ENCODE data around the gene BTN1A1.

Gene BTN1A1

GRCh38 chr6:26475823-26476729 lies 24.0 kb upstream of the BTN1A1 start:
- no peak for DNase-seq (ENCODE audit: low read depth)

GRCh38 chr6:26476896-26477295 lies 23.2 kb upstream of the BTN1A1 start:
- no peak for DNase-seq (ENCODE audit: low read depth)

- DNase-seq (ENCODE audit: low read depth) = no peak
Observed at GRCh38 chr6:26477426-26477825, 22.7 kb upstream of the BTN1A1 start.

- DNase-seq (ENCODE audit: low read depth) = no peak
Observed at GRCh38 chr6:26478100-26478984, 21.8 kb upstream of the BTN1A1 start.

- no peak for DNase-seq (ENCODE audit: low read depth)
Observed at GRCh38 chr6:26478985-26479278, 21.2 kb upstream of the BTN1A1 start.

- no peak for DNase-seq (ENCODE audit: low read depth)
Observed at GRCh38 chr6:26482338-26482737, 17.8 kb upstream of the BTN1A1 start.

GRCh38 chr6:26483727-26484126 lies 16.4 kb upstream of the BTN1A1 start:
- no peak for DNase-seq (ENCODE audit: low read depth)

GRCh38 chr6:26484161-26484560 lies 15.9 kb upstream of the BTN1A1 start:
- no peak for DNase-seq (ENCODE audit: low read depth)

GRCh38 chr6:26485112-26485780 lies 14.9 kb upstream of the BTN1A1 start:
- DNase-seq (ENCODE audit: low read depth) = no peak

GRCh38 chr6:26486358-26486757 lies 13.7 kb upstream of the BTN1A1 start:
- no peak for DNase-seq (ENCODE audit: low read depth)

GRCh38 chr6:26487466-26487865 lies 12.6 kb upstream of the BTN1A1 start:
- no peak for DNase-seq (ENCODE audit: low read depth)

- DNase-seq (ENCODE audit: low read depth) = no peak
Observed at GRCh38 chr6:26489996-26490964, 9.8 kb upstream of the BTN1A1 start.

- no peak for DNase-seq (ENCODE audit: low read depth)
Observed at GRCh38 chr6:26491604-26492003, 8.5 kb upstream of the BTN1A1 start.

- no peak for DNase-seq (ENCODE audit: low read depth)
Observed at GRCh38 chr6:26493258-26493657, 6.8 kb upstream of the BTN1A1 start.

GRCh38 chr6:26494117-26494516 lies 6.0 kb upstream of the BTN1A1 start:
- no peak for DNase-seq (ENCODE audit: low read depth)

- no peak for DNase-seq (ENCODE audit: low read depth)
Observed at GRCh38 chr6:26495281-26495680, 4.8 kb upstream of the BTN1A1 start.

GRCh38 chr6:26497610-26498009 lies 2.5 kb upstream of the BTN1A1 start:
- no peak for DNase-seq (ENCODE audit: low read depth)

- DNase-seq (ENCODE audit: low read depth) = no peak
Observed at GRCh38 chr6:26501482-26501986, 1.4 kb downstream of the BTN1A1 start.

- no peak for DNase-seq (ENCODE audit: low read depth)
Observed at GRCh38 chr6:26502165-26502564, 2.1 kb downstream of the BTN1A1 start.

GRCh38 chr6:26502626-26503025 lies 2.5 kb downstream of the BTN1A1 start:
- no peak for DNase-seq (ENCODE audit: low read depth)

GRCh38 chr6:26507658-26508057 lies 7.6 kb downstream of the BTN1A1 start:
- no peak for DNase-seq (ENCODE audit: low read depth)

All from GM04504 (cell line).